Measurements from ENCODE around the gene MIP.

GRCh38 chr12:56457817-56458216 is 3.4 kb upstream of the MIP start:
- TF ChIP-seq, protein P1, sequence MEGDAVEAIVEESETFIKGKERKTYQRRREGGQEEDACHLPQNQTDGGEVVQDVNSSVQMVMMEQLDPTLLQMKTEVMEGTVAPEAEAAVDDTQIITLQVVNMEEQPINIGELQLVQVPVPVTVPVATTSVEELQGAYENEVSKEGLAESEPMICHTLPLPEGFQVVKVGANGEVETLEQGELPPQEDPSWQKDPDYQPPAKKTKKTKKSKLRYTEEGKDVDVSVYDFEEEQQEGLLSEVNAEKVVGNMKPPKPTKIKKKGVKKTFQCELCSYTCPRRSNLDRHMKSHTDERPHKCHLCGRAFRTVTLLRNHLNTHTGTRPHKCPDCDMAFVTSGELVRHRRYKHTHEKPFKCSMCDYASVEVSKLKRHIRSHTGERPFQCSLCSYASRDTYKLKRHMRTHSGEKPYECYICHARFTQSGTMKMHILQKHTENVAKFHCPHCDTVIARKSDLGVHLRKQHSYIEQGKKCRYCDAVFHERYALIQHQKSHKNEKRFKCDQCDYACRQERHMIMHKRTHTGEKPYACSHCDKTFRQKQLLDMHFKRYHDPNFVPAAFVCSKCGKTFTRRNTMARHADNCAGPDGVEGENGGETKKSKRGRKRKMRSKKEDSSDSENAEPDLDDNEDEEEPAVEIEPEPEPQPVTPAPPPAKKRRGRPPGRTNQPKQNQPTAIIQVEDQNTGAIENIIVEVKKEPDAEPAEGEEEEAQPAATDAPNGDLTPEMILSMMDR (conservative IDR thresholded peaks at IDR 0.05): no peak
- no peak for TF ChIP-seq ZFX (IDR thresholded peaks at IDR 0.05)
